Endodermal cell (in vitro differentiated cells): Measurements from ENCODE around the gene RAB4A. TPM values are rescaled to one million over a fixed set of nuclear protein-coding genes. Genes with fewer than 3 reads are reported as not detected.

Experiments
- DNase-seq: peaks from one replicate; pipeline ENCODE4 v3.0.0-alpha.2; 2017
- H3K27ac ChIP-seq: 2 replicates; pipeline ENCODE4 v1.5.1; 2013; ENCODE audit warnings: mild to moderate bottlenecking, low read depth, low read length, moderate library complexity
- H3K27me3 ChIP-seq: 2 replicates; pipeline ENCODE4 v1.6.1; 2013; ENCODE audit warnings: mild to moderate bottlenecking, low read length, moderate library complexity; ENCODE audit not compliant: insufficient read depth, control insufficient read depth, poor library complexity, severe bottlenecking
- H3K36me3 ChIP-seq: 2 replicates; pipeline ENCODE4 v1.7.0; 2013; ENCODE audit warnings: mild to moderate bottlenecking, low read length, moderate library complexity; ENCODE audit not compliant: control insufficient read depth, insufficient read depth
- H3K4me1 ChIP-seq: one replicate; pipeline ENCODE4 v1.7.0; 2013; ENCODE audit warnings: low read length; ENCODE audit not compliant: control insufficient read depth, insufficient read depth
- H3K4me3 ChIP-seq: 2 replicates; pipeline ENCODE4 v1.5.1; 2013; ENCODE audit warnings: mild to moderate bottlenecking, low read length, moderate library complexity
- H3K9ac ChIP-seq: 2 replicates; pipeline ENCODE4 v1.6.1; 2013; ENCODE audit warnings: mild to moderate bottlenecking, low read length, moderate library complexity; ENCODE audit not compliant: poor library complexity, severe bottlenecking; ENCODE audit errors: extremely low read depth
- H3K9me3 ChIP-seq: 2 replicates; pipeline ENCODE4 v1.6.1; 2013; ENCODE audit warnings: mild to moderate bottlenecking, low read length, moderate library complexity; ENCODE audit not compliant: control insufficient read depth
- H3K27ac Mint-ChIP-seq: 2 replicates; pipeline ENCODE4 v1.8.0; 2020; ENCODE audit warnings: mixed read lengths
- H3K27me3 Mint-ChIP-seq: 2 replicates; pipeline ENCODE4 v1.8.0; 2021; ENCODE audit warnings: mild to moderate bottlenecking, mixed read lengths; ENCODE audit not compliant: insufficient read depth
- H3K36me3 Mint-ChIP-seq: 2 replicates; pipeline ENCODE4 v1.8.0; 2020; ENCODE audit warnings: low read depth, mixed read lengths
- H3K4me1 Mint-ChIP-seq: 2 replicates; pipeline ENCODE4 v1.8.0; 2020; ENCODE audit warnings: mixed read lengths
- H3K4me3 Mint-ChIP-seq: 2 replicates; pipeline ENCODE4 v1.8.0; 2020; ENCODE audit warnings: mild to moderate bottlenecking, moderate library complexity, mixed read lengths
- H3K9me3 Mint-ChIP-seq: 2 replicates; pipeline ENCODE4 v1.8.0; 2020; ENCODE audit warnings: mild to moderate bottlenecking, mixed read lengths
- CTCF ChIP-seq: fragments of 200-600 bp; sonication (generic); conservative IDR thresholded peaks from 2 replicates; pipeline ENCODE4 v1.5.0; 2021; ENCODE audit warnings: antibody characterized with exemption, mild to moderate bottlenecking
- WGBS, 2 experiments: methylation state at CpG; one replicate each; pipeline versions ENCODE4 v1.1.5 to v1.1.7; 2013; ENCODE audit warnings: missing lambda C conversion rate in 2 of 2, mixed read lengths in 1 of 2; ENCODE audit not compliant: insufficient coverage in 1 of 2, insufficient read length in 1 of 2; 5-methylcytosine and 5-hydroxymethylcytosine counted together
- total RNA-seq, 2 donors: library from RNA; stranded (reverse); fragmentation: NEBNext Ultra II Directional in 1 of 2; extraction: Animal tissue kit (Norgen Biotek cat#: 25700) in 1 of 2; gene quantifications; 2 replicates in 1 of 2; 3 replicates in 1 of 2; pipeline ENCODE4 v1.2.1, GENCODE V29; 2021

The RAB4A gene
- total RNA-seq, 2 donors from 2014 or later, result 46.2 to 48.9 TPM

DNA sequence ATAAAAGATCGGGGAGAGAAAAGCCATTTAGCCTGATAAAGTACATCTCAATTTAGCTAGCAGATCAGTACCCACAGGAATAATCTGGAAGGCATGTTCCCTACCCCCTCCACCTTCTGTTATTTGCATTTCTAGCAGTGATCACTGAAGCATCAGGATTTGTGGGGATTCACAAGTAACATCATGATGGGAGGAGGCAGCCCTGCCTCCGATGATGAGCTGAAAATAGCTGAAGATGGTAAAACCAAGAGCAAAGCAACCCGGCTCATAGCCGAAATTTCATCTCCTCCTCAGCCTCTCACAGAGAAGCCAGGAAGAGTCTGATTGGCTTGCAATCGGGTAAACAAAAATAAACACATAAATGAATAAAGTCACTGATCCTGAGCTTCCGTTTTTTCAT is 69.6 kb downstream of the RAB4A start:
- peaks cover under 1% of the 10 kb centered on the region for H3K36me3 Mint-ChIP-seq
- peaks cover 24% of the 10 kb centered on the region for H3K27me3 ChIP-seq
- no peak for TF ChIP-seq CTCF
- H3K9me3 Mint-ChIP-seq, result peaks cover 4% of the 10 kb centered on the region
- no peaks in the 10 kb centered on the region for H3K4me1 ChIP-seq
- H3K9ac ChIP-seq, result no peak overlapping the region
- H3K4me3 Mint-ChIP-seq, result peak overlapping the region; percentile 80
- H3K27me3 Mint-ChIP-seq, result peaks cover 25% of the 10 kb centered on the region
- H3K36me3 ChIP-seq, result peaks cover 5% of the 10 kb centered on the region
- H3K27ac ChIP-seq, result no peak overlapping the region
- no peaks in the 10 kb centered on the region for H3K9me3 ChIP-seq
- peaks cover 20% of the 10 kb centered on the region for H3K4me1 Mint-ChIP-seq
- no peak for DNase-seq
- 90 to 92% methylated on average over 6 of the region's 6 CpGs for WGBS, 2 experiments
- peak overlapping the region; percentile 92 for H3K4me3 ChIP-seq
- no peak overlapping the region for H3K27ac Mint-ChIP-seq

DNA sequence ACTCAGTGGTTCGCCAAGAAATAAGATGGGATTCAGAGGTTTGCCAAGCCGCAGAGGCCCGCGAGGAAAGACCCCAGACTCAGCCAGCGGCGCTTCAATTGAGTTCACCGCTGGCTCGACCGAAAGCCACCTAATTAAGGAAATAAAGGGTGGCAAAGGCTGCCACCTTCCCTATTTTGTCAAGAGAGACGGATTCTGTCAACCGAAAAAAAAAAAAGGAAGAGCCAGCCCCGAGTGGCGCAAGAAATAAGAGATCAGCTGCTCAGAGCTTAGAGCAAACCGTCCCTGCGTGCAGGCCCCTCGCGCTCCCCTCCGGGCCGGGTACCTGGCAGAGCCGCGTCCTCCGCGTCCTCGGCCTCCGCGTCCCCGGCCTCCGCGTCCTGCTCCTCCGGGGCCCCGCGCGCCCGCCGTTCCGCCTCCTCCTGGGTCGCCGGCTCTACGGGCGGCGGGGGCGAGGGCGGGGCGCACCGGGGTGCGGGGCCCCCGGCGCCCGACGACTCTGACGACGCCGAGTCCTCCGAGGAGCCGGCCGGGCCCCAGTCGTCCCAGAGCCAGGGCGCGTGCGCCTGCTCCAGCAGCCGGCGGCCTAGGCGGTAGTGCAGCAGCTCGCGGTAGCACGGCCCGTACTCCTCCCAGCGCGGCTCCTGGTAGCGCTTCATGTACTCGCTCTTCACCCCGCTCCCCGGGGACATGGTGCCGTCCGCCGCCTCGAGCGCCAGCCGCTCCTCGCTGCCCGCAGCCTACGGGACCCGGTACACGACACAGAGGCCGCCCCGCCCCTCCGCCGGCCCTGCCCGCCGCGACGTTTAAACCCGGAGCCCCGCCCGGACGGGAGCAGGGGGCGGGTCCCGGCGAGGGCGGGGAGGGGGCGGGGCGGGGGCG is 71.1 kb downstream of the RAB4A start:
- Mint-ChIP-seq H3K27ac (peak overlapping the region; percentile 88), H3K9me3 (peaks cover 4% of the 10 kb centered on the region), H3K27me3 (peaks cover 32% of the 10 kb centered on the region), H3K36me3 (no peaks in the 10 kb centered on the region), H3K4me1 (peaks cover 20% of the 10 kb centered on the region), H3K4me3 (peak overlapping the region; percentile 80)
- no peaks in the 10 kb centered on the region for H3K4me1 ChIP-seq
- H3K27me3 ChIP-seq, result peaks cover 29% of the 10 kb centered on the region
- H3K9ac ChIP-seq, result peak overlapping the region; percentile 68
- DNase-seq, result peak; percentile 95
- no peaks in the 10 kb centered on the region for H3K9me3 ChIP-seq
- peak overlapping the region; percentile 65 for H3K27ac ChIP-seq
- WGBS, 2 experiments, result 0 to 1% methylated on average over 20 to 103 of the region's 103 CpGs
- peak overlapping the region; percentile 92 for H3K4me3 ChIP-seq
- H3K36me3 ChIP-seq, result peaks cover 5% of the 10 kb centered on the region
- TF ChIP-seq CTCF, result no peak

DNA sequence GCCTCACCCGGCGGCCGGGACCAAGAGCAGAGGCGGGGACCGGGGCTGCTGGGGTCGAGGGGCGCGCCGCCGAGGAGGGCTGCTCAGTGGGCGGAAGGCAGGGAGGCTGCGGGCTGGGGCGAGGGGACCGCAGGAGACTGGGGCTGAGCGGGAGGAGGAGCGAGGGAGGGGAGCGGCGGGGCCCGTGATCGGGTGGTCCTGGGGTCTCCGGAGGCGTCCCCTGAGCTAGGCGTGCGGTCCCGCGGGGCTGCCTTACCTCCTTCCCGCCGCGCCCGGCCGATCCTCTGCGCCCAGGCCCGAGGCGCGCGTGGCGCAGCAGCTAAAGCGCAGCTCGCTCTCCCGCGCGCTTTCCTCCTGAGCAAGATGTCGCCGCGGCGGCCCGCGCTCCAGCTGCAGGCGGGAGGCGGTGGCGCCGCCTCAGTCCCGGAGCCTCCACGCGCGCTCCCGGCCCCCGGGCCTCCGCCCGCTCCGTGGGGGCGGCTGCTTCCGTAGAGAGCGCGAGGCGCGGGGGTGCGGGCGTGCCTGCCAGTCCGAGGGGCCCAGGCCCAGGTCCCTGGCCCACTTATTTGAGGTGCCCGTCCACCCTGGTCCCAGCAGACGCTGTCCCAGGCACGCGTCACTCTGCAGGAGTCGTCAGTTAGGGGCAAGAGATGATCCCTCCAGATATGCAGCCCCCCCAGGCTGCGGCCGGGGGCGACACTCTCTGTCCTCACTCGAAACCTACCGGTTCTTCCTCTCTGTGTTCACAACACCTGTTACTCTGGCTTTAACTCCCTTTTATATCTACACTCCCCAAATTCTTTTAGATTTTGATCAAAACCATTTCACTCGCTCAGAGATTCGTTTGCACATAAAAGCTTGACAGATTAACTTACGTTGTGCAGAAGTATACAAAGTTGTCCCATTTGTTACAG is 72.0 kb downstream of the RAB4A start, which contains the start of gene CCSAP:
Gene CCSAP (minus strand): TSS at position 392 of the 914 bp plus-strand sequence. CDS start 582 bp downstream, outside the sequence.
- peaks cover 37% of the 10 kb centered on the region for H3K27me3 Mint-ChIP-seq
- WGBS, 2 experiments, result 2 to 5% methylated on average over 30 to 83 of the region's 83 CpGs

More for the DNA sequence above, 72.0 kb downstream of the RAB4A start, which contains the start of gene CCSAP:
- TF ChIP-seq CTCF, result no peak
- no peaks in the 10 kb centered on the region for H3K4me1 ChIP-seq
- peak within 1 kb of the TSS; percentile 88 for H3K27ac Mint-ChIP-seq
- DNase-seq, result peak; percentile 75
- H3K4me1 Mint-ChIP-seq, result peaks cover 19% of the 10 kb centered on the region
- no peaks in the 10 kb centered on the region for H3K9me3 ChIP-seq
- H3K27me3 ChIP-seq, result peaks cover 38% of the 10 kb centered on the region
- H3K36me3 ChIP-seq, result peaks cover 5% of the 10 kb centered on the region
- H3K4me3 Mint-ChIP-seq, result peak within 1 kb of the TSS; percentile 80
- peaks cover 4% of the 10 kb centered on the region for H3K9me3 Mint-ChIP-seq
- peak within 1 kb of the TSS; percentile 68 for H3K9ac ChIP-seq
- H3K36me3 Mint-ChIP-seq, result no peaks in the 10 kb centered on the region
- H3K27ac ChIP-seq, result peak within 1 kb of the TSS; percentile 65
- H3K4me3 ChIP-seq, result peak within 1 kb of the TSS; percentile 92
